ENCODE data around the gene NDUFS2. TPM values are rescaled to one million over a fixed set of nuclear protein-coding genes. Genes with fewer than 3 reads are reported as not detected.

Gene NDUFS2
- total and polyA plus RNA-seq, 9 of the 15 experiments (the other 6 are each of a cell fraction or from before 2014, with no cell fraction given), result 70.0 to 176 (median 141) TPM

DNA sequence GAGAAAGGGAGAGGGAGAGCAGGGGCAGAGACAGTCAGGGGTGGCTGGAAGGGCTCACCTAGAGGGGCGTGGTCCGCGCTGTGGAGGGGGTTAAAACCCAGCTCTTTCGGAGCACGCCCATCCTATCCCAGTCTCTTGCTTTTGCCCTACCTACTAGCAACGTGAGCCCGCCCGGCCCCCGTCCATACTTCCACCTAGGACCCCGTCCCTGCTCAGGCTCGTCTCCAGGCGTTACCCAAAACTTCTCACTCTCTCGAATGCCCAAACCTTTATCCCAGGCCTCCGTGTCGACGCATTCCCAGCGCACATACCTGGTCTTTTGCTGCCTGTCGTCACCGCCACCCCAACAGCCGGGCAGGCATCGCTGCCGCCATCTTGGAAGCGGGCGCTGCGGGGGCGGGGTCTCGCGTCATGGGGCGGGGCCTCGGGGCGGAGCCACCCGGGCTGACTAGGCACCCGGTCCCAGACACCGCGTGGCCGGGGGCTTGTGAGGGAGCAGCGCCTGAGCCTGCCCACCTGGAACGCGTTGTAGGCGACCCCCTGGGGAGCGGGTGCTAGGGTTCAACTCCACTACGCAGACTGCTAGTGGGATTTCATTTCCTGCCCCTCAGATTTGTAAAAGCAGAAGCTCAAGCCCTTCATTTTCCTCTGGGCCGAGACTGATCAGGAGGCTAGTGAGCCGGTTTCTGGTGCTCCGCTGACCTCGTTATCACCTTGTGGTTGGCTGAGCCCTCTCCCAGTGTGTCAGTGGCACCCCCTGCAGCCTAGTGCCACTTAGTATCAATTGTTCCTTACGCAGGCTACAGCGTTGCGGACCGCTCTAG lies 24.8 kb upstream of the NDUFS2 start, which contains the start of gene B4GALT3 (continued):
- TF ChIP-seq, protein P1, sequence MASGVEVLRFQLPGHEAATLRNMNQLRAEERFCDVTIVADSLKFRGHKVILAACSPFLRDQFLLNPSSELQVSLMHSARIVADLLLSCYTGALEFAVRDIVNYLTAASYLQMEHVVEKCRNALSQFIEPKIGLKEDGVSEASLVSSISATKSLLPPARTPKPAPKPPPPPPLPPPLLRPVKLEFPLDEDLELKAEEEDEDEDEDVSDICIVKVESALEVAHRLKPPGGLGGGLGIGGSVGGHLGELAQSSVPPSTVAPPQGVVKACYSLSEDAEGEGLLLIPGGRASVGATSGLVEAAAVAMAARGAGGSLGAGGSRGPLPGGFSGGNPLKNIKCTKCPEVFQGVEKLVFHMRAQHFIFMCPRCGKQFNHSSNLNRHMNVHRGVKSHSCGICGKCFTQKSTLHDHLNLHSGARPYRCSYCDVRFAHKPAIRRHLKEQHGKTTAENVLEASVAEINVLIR (CRISPR knock-in tag; IDR thresholded peaks at IDR 0.05), result peak; percentile 44; the same call in 1 of the 2 replicates
- TF ChIP-seq TRIM24 (IDR thresholded peaks at IDR 0.05) (peak in 1 of 2 experiments; percentile 17; a peak in 1 of 4 replicates), MECOM (CRISPR knock-in tag; IDR thresholded peaks at IDR 0.05) (0 out of 2 replicates have a peak, but pooled peaks have one; percentile 6), SRF (CRISPR knock-in tag; IDR thresholded peaks at IDR 0.05) (peak in 1 of 2 experiments; percentile 69; a peak in 1 of 4 replicates), CREM (IDR thresholded peaks at IDR 0.05; ENCODE audit: low read depth) (peak; percentile 89), KDM1A (IDR thresholded peaks at IDR 0.05) (peak in 1 of 2 experiments; percentile 22; a peak in 1 of 4 replicates), OTX1 (CRISPR knock-in tag; IDR thresholded peaks at IDR 0.05) (peak; percentile 61; the same call in 1 of the 2 replicates), SOX6 (IDR thresholded peaks at IDR 0.05) (peak; percentile 76), SIRT6 (IDR thresholded peaks at IDR 0.05; ENCODE audit: low read depth, low read length) (no peak), GABPA (tag; conservative IDR thresholded peaks at IDR 0.05; ENCODE audit: low read depth) (0 out of 2 replicates have a peak, but pooled peaks have one; percentile 35), HDAC2 (IDR thresholded peaks at IDR 0.05) (peak; percentile 90), ATF7 (IDR thresholded peaks at IDR 0.05) (peak; percentile 66), CC2D1A (IDR thresholded peaks at IDR 0.05) (peak; percentile 75), TEAD4 (IDR thresholded peaks at IDR 0.05; ENCODE audit: low read length) (peak; percentile 39; the same call in 1 of the 2 replicates), TEAD4 (CRISPR knock-in tag; IDR thresholded peaks at IDR 0.05; ENCODE audit: borderline replicate concordance) (no peak), TBL1XR1 (IDR thresholded peaks at IDR 0.05; ENCODE audit: low read length in 2 of 2) (peak; percentile 46 to 68; a peak in 2 of 4 replicates), YY1 (IDR thresholded peaks at IDR 0.05; ENCODE audit: borderline replicate concordance in 1 of 3, control insufficient read depth in 1 of 3, extremely low read depth in 1 of 3, insufficient read depth in 3 of 3, insufficient read length in 1 of 3, insufficient replicate concordance in 2 of 3, low read depth in 1 of 3, low read length in 2 of 3) (peak; percentile 93 to 99 (median 98)), RCOR1 (IDR thresholded peaks at IDR 0.05; ENCODE audit: borderline replicate concordance in 1 of 2, low read depth in 2 of 2, low read length in 2 of 2) (peak in 1 of 2 experiments; percentile 77; a peak in 2 of 4 replicates)
- TF ChIP-seq, protein P2, sequence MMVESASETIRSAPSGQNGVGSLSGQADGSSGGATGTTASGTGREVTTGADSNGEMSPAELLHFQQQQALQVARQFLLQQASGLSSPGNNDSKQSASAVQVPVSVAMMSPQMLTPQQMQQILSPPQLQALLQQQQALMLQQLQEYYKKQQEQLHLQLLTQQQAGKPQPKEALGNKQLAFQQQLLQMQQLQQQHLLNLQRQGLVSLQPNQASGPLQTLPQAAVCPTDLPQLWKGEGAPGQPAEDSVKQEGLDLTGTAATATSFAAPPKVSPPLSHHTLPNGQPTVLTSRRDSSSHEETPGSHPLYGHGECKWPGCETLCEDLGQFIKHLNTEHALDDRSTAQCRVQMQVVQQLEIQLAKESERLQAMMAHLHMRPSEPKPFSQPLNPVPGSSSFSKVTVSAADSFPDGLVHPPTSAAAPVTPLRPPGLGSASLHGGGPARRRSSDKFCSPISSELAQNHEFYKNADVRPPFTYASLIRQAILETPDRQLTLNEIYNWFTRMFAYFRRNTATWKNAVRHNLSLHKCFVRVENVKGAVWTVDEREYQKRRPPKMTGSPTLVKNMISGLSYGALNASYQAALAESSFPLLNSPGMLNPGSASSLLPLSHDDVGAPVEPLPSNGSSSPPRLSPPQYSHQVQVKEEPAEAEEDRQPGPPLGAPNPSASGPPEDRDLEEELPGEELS (CRISPR knock-in tag; IDR thresholded peaks at IDR 0.05; ENCODE audit: borderline replicate concordance), result no peak
- TF ChIP-seq, protein P3, sequence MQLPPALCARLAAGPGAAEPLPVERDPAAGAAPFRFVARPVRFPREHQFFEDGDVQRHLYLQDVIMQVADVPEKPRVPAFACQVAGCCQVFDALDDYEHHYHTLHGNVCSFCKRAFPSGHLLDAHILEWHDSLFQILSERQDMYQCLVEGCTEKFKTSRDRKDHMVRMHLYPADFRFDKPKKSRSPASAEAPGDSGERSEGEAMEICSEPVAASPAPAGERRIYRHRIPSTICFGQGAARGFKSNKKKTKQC (CRISPR knock-in tag; IDR thresholded peaks at IDR 0.05), result peak; percentile 79
- TF ChIP-seq, protein P4, sequence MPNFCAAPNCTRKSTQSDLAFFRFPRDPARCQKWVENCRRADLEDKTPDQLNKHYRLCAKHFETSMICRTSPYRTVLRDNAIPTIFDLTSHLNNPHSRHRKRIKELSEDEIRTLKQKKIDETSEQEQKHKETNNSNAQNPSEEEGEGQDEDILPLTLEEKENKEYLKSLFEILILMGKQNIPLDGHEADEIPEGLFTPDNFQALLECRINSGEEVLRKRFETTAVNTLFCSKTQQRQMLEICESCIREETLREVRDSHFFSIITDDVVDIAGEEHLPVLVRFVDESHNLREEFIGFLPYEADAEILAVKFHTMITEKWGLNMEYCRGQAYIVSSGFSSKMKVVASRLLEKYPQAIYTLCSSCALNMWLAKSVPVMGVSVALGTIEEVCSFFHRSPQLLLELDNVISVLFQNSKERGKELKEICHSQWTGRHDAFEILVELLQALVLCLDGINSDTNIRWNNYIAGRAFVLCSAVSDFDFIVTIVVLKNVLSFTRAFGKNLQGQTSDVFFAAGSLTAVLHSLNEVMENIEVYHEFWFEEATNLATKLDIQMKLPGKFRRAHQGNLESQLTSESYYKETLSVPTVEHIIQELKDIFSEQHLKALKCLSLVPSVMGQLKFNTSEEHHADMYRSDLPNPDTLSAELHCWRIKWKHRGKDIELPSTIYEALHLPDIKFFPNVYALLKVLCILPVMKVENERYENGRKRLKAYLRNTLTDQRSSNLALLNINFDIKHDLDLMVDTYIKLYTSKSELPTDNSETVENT (CRISPR knock-in tag; IDR thresholded peaks at IDR 0.05), result no peak
